OCI-LY1 (cell line): Measurements from ENCODE around the gene PTPN21.

ENCODE experiments used
- CTCF ChIP-seq: fragments of 200-600 bp; sonication (generic), shearing (Covaris generic); IDR thresholded peaks from 2 replicates; pipeline ENCODE4 v1.5.1; 2017; ENCODE audit warnings: mild to moderate bottlenecking, antibody characterized with exemption, low read length, moderate library complexity, mixed read lengths
- EZH2 ChIP-seq: fragments of 200-600 bp; sonication (generic), shearing (Covaris generic); IDR thresholded peaks from 2 replicates; pipeline ENCODE4 v1.8.0; 2017; ENCODE audit warnings: borderline replicate concordance, mixed run types, mild to moderate bottlenecking, antibody characterized with exemption, low read length, moderate library complexity, mixed read lengths

- TF ChIP-seq CTCF (no peak), EZH2 (no peak)
Observed at GRCh38 chr14:88470542-88471440, 84.0 kb downstream of the PTPN21 start.
